ENCODE measurements around the gene SYDE1.

Gene SYDE1

GRCh38 chr19:15129856-15130585 lies 22.8 kb downstream of the SYDE1 start:
- no peak for ATAC-seq
- Mint-ChIP-seq H3K27me3 (peaks cover 26% of the 10 kb centered on the region), H3K4me1 (no peaks in the 10 kb centered on the region), H3K27ac (no peak overlapping the region), H3K36me3 (no peaks in the 10 kb centered on the region), H3K4me3 (no peak overlapping the region), H3K9me3 (no peaks in the 10 kb centered on the region)

GRCh38 chr19:15136234-15136954 lies 29.2 kb downstream of the SYDE1 start:
- no peak for ATAC-seq

GRCh38 chr19:15137777-15138176 lies 30.6 kb downstream of the SYDE1 start:
- Mint-ChIP-seq H3K27ac (no peak overlapping the region), H3K4me1 (no peaks in the 10 kb centered on the region), H3K4me3 (no peak overlapping the region), H3K9me3 (no peaks in the 10 kb centered on the region), H3K27me3 (peaks cover 11% of the 10 kb centered on the region), H3K36me3 (no peaks in the 10 kb centered on the region)
- ATAC-seq, result no peak

More at GRCh38 chr19:15136234-15136954, 29.2 kb downstream of the SYDE1 start:
- Mint-ChIP-seq H3K36me3 (no peaks in the 10 kb centered on the region), H3K27ac (no peak overlapping the region), H3K9me3 (no peaks in the 10 kb centered on the region), H3K4me1 (no peaks in the 10 kb centered on the region), H3K27me3 (peaks cover 13% of the 10 kb centered on the region), H3K4me3 (no peak overlapping the region)

- H3K27ac Mint-ChIP-seq, result no peak overlapping the region
- no peaks in the 10 kb centered on the region for H3K9me3 Mint-ChIP-seq
- ATAC-seq, result no peak
- H3K4me3 Mint-ChIP-seq, result no peak overlapping the region
- no peaks in the 10 kb centered on the region for H3K36me3 Mint-ChIP-seq
- peaks cover 11% of the 10 kb centered on the region for H3K27me3 Mint-ChIP-seq
- H3K4me1 Mint-ChIP-seq, result no peaks in the 10 kb centered on the region
These were observed 31.2 kb downstream of the SYDE1 start for GRCh38 chr19:15138427-15138826.

- Mint-ChIP-seq H3K9me3 (no peaks in the 10 kb centered on the region), H3K36me3 (no peaks in the 10 kb centered on the region), H3K4me3 (no peak overlapping the region), H3K27me3 (peaks cover 11% of the 10 kb centered on the region), H3K4me1 (no peaks in the 10 kb centered on the region), H3K27ac (no peak overlapping the region)
- no peak for ATAC-seq
These were observed 33.9 kb downstream of the SYDE1 start for GRCh38 chr19:15141143-15141542.

- no peak overlapping the region for H3K27ac Mint-ChIP-seq
- H3K9me3 Mint-ChIP-seq, result no peaks in the 10 kb centered on the region
- peaks cover 11% of the 10 kb centered on the region for H3K27me3 Mint-ChIP-seq
- ATAC-seq, result no peak
- no peak overlapping the region for H3K4me3 Mint-ChIP-seq
- no peaks in the 10 kb centered on the region for H3K36me3 Mint-ChIP-seq
- H3K4me1 Mint-ChIP-seq, result no peaks in the 10 kb centered on the region
These were observed 35.1 kb downstream of the SYDE1 start for GRCh38 chr19:15142313-15142712.

- no peak for ATAC-seq
- Mint-ChIP-seq H3K4me1 (no peaks in the 10 kb centered on the region), H3K4me3 (no peak overlapping the region), H3K27ac (no peak overlapping the region), H3K9me3 (no peaks in the 10 kb centered on the region), H3K27me3 (peaks cover 11% of the 10 kb centered on the region), H3K36me3 (no peaks in the 10 kb centered on the region)
These were observed 36.9 kb downstream of the SYDE1 start for GRCh38 chr19:15144046-15144646.

GRCh38 chr19:15147090-15147489 lies 39.9 kb downstream of the SYDE1 start:
- Mint-ChIP-seq H3K27ac (no peak overlapping the region), H3K36me3 (no peaks in the 10 kb centered on the region), H3K4me1 (peaks cover 8% of the 10 kb centered on the region), H3K27me3 (peaks cover 22% of the 10 kb centered on the region), H3K9me3 (no peaks in the 10 kb centered on the region), H3K4me3 (no peak overlapping the region)
- no peak for ATAC-seq

GRCh38 chr19:15149737-15150136 lies 42.5 kb downstream of the SYDE1 start:
- H3K36me3 Mint-ChIP-seq, result no peaks in the 10 kb centered on the region
- ATAC-seq, result no peak

GRCh38 chr19:15154002-15154612 lies 46.9 kb downstream of the SYDE1 start:
- H3K36me3 Mint-ChIP-seq, result no peaks in the 10 kb centered on the region
- H3K4me1 Mint-ChIP-seq, result peaks cover 8% of the 10 kb centered on the region
- ATAC-seq, result no peak
- H3K27me3 Mint-ChIP-seq, result peaks cover 56% of the 10 kb centered on the region
- H3K4me3 Mint-ChIP-seq, result no peak overlapping the region
- peaks cover 3% of the 10 kb centered on the region for H3K9me3 Mint-ChIP-seq
- H3K27ac Mint-ChIP-seq, result no peak overlapping the region

More at GRCh38 chr19:15149737-15150136, 42.5 kb downstream of the SYDE1 start:
- H3K27ac Mint-ChIP-seq, result no peak overlapping the region
- peaks cover 48% of the 10 kb centered on the region for H3K27me3 Mint-ChIP-seq
- peaks cover 8% of the 10 kb centered on the region for H3K4me1 Mint-ChIP-seq
- no peak overlapping the region for H3K4me3 Mint-ChIP-seq
- H3K9me3 Mint-ChIP-seq, result peaks cover 3% of the 10 kb centered on the region

GRCh38 chr19:15155296-15155695 lies 48.1 kb downstream of the SYDE1 start:
- Mint-ChIP-seq H3K36me3 (no peaks in the 10 kb centered on the region), H3K27ac (no peak overlapping the region), H3K9me3 (peaks cover 8% of the 10 kb centered on the region), H3K27me3 (peaks cover 50% of the 10 kb centered on the region), H3K4me3 (no peak overlapping the region), H3K4me1 (peaks cover 5% of the 10 kb centered on the region)
- no peak for ATAC-seq

GRCh38 chr19:15156391-15156790 lies 49.2 kb downstream of the SYDE1 start:
- Mint-ChIP-seq H3K27me3 (peaks cover 49% of the 10 kb centered on the region), H3K4me3 (no peak overlapping the region), H3K36me3 (no peaks in the 10 kb centered on the region), H3K9me3 (peaks cover 8% of the 10 kb centered on the region), H3K27ac (no peak overlapping the region), H3K4me1 (no peaks in the 10 kb centered on the region)
- ATAC-seq, result no peak

- no peaks in the 10 kb centered on the region for H3K36me3 Mint-ChIP-seq
- H3K4me1 Mint-ChIP-seq, result no peaks in the 10 kb centered on the region
- no peak overlapping the region for H3K4me3 Mint-ChIP-seq
- peaks cover 8% of the 10 kb centered on the region for H3K9me3 Mint-ChIP-seq
- no peak overlapping the region for H3K27ac Mint-ChIP-seq
- H3K27me3 Mint-ChIP-seq, result peaks cover 22% of the 10 kb centered on the region
- no peak for ATAC-seq
These were observed 52.0 kb downstream of the SYDE1 start for GRCh38 chr19:15159251-15159650.

- Mint-ChIP-seq H3K4me3 (no peak overlapping the region), H3K9me3 (peaks cover 7% of the 10 kb centered on the region), H3K27me3 (peaks cover 14% of the 10 kb centered on the region), H3K36me3 (no peaks in the 10 kb centered on the region), H3K4me1 (no peaks in the 10 kb centered on the region), H3K27ac (no peak overlapping the region)
- ATAC-seq, result peak; percentile 36
These were observed 54.1 kb downstream of the SYDE1 start for GRCh38 chr19:15161028-15161984.
